GM21786 (cell line): ENCODE results near the gene KANK4.

Source experiments
- ATAC-seq: cut with Tn5 transposase; IDR thresholded peaks from one replicate; pipeline ENCODE4 v1.9.1; 2021; ENCODE audit not compliant: unreplicated experiment

KANK4 gene

DNA sequence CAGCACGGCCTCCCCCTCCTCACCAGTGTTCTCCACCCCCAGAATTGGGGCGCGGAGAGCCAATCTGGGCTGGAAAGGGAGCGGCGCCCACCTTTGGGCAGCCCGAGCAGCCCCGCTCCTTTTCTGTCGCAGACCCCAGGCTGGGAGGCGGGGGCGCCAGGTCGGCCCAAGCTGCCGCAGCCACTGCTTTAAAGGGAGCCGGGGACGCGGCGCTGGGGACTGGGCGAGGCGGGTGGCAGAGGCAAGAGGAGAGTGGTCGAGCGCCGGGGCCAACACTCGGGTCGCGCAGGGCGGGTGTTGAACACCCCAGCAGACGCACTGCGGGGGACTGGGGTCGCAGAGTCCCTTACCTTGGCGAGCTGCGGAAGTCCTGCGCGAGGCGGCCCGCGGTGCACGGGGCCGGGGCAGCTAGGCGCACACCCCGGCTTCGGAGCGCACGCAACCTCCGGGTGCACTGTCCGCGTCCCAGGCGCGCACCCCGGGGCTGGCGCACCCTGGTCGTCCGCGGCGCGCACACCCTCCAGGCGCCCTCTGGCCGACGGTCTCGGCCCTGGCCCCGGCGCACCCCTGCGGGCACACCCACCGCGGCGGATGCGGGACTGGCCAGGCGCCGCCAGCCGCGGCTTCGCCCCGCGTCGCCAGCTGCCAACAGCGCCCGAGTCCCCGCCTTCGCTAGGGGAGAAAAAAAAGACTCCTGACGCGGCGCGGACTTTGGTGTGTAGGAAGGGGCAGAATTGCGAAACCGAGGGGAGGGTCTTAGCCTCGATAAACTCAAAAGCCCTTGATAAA is at the start of gene KANK4:
KANK4 (minus strand) TSS at position 679 of the 789 bp plus-strand sequence. CDS start 37,870 bp downstream, outside the sequence.
- no peak for ATAC-seq

DNA sequence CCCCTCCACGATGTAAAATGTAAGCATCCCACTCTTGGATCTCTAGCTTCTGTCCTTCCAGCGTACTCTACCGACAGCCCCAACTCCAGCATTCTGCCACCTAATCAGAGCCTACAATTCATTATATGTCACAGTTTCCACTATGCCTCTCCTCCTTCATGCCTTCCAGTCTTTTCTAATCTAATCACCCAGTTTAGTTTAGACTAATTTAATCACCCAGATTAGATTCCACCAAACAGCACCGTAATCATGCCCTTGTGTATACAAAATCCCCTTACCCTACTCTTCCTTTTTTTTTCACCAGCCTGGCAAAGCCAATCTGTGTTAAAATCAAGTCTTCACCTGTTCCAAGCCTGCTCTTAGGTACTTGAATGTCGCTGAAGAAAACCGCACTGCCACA is 49.8 kb upstream of the KANK4 start:
- no peak for ATAC-seq

GRCh38 chr1:62367005-62367557 is 47.8 kb upstream of the KANK4 start:
- ATAC-seq: no peak

DNA sequence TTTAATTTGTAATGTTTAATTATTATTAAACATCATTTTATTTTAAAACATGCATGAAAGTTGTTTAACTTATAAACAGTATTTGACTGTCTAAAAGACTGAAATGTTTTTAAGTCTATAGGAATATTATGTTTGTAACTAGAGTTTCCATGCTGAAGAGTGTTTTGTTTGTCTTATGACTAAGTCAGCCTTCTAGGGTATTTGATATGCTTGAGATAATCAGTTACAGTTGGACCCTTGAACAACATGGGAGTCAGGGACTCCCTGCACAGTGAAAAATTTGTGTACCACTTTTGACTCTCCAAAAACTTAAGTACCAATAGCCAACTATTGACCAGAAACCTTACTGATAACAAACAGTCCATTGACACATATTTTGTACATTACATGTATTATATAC is 45.5 kb upstream of the KANK4 start:
- ATAC-seq: no peak

- no peak for ATAC-seq
Measured at GRCh38 chr1:62362926-62363325, 43.7 kb upstream of the KANK4 start.

DNA sequence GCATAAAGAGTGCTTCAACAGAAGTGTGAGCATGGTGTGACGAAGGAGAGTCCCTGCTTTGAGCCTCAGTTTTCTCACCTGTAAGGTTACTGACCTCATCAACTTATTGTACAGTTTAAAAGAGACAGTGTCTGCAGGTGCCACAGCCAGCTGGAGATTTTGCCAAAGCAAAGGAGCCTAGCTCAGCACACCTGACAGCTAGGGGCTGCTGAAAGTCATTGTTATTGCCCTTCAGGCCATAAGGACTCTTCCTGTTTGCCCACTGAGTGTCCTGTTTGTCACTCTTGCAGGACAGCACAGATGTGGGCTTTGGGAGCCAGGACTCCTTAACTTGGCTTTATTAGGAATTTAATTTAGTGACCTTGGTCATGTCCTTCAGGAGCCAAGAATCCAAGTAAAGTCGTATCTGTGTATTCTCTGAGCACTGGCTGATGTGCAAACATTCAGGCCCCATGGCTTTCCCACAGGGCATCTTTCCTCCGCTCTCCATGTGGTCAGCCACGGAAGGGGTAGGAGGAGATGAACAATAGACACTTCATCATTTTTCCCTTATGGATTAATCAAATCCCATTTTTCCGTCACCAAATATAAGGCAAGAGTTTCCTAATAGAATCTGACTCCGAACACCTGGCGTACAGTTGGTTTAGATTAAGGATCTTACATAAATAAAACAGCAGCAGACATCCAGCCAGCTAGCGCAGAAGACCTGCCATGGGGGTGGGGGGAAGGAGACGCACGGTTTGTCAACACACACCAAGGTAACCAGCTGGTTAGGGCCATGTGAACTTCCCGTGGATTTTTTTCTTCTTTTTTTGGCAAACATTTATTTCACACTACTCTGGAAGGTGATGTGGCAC is 43.1 kb upstream of the KANK4 start:
- no peak for ATAC-seq

- no peak for ATAC-seq
Measured at GRCh38 chr1:62361431-62361830, 42.2 kb upstream of the KANK4 start.

DNA sequence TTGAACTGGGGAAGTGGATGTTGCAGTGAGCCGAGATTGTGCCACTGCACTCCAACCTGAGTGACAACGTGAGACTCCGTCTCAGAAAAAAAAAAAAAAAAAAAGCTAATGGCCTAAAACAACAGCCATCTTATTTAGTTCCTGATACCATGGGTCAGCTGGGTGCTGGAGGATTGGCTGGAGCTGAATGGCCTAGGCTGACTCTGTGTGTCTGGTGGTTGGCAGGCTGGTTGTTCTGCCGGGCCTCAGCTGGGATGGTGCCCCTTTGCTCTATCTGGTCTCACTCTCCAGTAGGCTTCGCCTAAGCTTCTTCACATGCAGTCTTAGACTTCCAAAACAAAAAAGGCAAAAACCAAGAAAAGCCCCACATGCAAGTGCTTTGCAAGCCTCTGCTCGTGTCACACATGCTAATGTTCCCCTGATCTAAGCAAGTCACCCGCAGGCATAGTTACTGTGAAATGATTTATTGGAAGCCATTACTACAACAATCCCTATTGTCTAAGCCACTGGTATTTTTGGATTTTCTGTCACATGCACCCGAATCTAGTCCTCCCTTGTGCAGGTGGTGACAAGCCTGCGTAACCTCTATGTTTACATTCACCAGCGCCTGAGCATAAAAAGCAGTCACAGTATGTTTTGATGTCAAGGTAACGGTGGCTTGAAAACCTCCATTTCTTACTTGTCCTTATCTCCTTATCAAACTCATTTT is 39.6 kb upstream of the KANK4 start:
- ATAC-seq: no peak

GRCh38 chr1:62357916-62358315 is 38.7 kb upstream of the KANK4 start:
- no peak for ATAC-seq

DNA sequence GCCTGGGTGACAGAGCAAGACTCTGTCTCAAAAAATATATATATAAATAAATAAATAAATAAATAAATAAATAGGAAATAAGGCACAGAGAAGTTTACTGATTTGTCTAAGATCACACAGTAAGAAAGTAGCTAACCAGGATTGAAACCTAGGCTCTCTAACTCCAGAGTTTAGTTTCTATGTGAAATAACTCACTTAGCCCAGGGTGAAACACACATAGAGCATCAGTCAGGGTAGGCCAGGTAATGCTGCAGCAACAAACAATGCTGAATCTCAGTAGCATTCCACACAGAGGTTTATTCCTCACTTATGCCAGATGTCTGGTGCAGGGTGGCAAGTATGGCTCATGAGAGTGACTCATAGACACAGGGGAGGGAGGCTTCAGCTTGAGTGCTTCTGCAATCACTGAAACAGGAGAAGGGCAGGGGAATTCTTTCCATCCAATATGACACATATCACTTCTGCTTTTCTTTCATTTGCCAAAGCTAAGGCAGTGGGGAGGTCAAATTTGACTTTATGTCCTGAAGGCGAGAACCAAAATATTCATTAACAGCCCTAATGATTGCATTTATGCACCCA is 37.1 kb upstream of the KANK4 start:
- peak; percentile 66 for ATAC-seq

- no peak for ATAC-seq
Measured at GRCh38 chr1:62355095-62355494, 35.9 kb upstream of the KANK4 start.

- no peak for ATAC-seq
Measured at GRCh38 chr1:62353853-62354252, 34.6 kb upstream of the KANK4 start.

GRCh38 chr1:62352387-62352786 is 33.2 kb upstream of the KANK4 start:
- ATAC-seq: no peak

DNA sequence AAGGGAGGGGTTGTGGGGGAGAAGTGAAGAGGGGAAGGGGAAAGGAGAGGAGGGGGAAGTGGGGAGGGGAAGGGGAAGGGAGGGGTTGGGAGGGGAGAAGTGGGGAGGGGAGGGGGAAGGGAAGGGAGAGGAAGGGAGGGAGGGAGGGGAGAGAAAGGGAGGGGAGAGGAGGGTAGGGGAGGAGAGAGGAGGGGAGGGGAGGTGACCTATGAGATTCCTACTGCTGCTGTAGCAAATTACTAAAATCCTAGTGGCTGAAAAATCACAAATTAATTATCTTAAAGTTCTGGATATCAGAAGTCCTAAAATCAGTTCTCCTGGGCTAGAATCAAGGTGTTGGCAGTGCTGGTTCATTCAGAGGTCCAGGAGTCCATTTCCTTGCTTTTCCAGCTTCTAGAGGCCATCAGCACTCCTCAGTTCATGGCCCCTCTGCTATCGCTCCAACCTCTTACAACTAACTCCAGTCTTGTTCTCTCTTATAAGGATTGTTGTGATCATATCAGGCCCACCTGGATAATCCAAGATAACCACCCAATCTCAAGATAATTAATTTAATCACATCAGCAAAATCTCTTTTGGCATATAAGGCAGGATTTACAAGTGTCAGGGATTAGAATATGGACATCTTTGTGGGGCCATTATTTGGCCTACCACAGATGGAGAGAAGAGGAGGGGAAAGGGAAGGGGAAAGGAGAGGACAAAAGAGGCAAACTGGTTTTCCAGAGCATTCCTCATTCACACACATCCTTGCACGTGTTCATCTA is 30.4 kb upstream of the KANK4 start:
- no peak for ATAC-seq

- no peak for ATAC-seq
Measured at GRCh38 chr1:62346886-62347285, 27.7 kb upstream of the KANK4 start.

DNA sequence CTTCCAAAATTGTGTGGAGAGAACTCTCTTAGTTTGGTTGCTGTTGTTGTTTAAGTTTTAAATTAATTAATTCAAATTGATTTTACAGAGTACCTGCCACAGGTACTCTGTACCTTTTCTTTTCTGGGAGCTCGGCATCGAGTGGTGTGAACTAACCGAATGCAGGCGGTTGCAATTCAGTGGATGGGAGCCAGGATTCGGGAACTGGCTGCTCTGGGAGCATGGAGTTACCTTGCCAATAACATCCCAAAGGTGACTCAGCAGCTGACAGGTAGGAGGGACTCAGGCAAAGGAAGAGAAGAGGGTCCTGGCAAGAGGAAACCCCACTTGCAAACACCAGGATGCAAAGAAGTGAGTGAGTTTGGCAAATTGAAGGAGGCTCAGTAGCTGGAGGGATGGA is 24.7 kb upstream of the KANK4 start:
- ATAC-seq: no peak

DNA sequence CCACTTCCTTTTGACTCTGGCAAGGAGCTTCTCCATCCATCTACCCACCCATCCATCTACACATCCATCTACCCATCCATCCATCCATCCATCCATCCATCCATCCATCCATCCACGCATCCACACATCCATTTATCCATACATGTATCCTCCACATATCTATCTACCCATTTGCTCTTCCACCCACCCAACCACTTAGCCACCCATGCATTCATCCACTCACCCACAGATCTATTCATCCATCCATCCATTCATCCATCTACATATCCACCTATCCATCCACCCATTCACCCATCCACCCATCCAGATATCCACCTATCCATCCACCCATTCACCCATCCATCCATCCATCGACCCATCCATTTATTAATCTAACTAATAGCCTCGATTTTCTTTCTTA is 23.0 kb upstream of the KANK4 start:
- ATAC-seq: no peak

DNA sequence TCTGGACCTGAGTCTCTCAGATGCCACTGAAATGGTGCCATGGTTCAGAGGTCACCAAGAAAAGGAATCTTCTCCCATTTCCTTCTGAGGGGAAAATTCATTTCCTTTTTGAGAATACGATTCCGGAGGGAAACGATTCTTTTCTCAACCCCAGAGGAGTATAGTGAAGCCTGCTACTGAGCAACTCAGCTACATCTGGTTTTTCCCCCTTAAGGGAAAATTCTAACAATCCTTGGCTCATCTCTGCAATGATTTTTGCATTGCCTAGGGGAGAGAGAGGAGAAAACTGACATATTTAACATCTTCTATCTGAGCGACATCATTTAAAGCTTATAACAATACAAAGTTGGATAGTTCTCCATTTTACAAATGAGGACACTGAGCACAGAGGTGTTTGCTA is 22.4 kb upstream of the KANK4 start:
- ATAC-seq: no peak

- no peak for ATAC-seq
Measured at GRCh38 chr1:62341089-62341488, 21.9 kb upstream of the KANK4 start.
